Smooth muscle cell (in vitro differentiated cells): ENCODE measurements around the gene CBX5. TPM values are rescaled to one million over a fixed set of nuclear protein-coding genes. Genes with fewer than 3 reads are reported as not detected.
"Not testable (repeated sequence)": the region's sequence is repeated elsewhere in the genome, so short reads cannot be mapped to it uniquely, and the experiment has no call there.

Experiments
- DNase-seq: peaks from one replicate; lab custom pipeline; 2025; ENCODE audit not compliant: unreplicated experiment; lab: John Stamatoyannopoulos, UW
- H2AFZ ChIP-seq: fragments of 200-600 bp; sonication (generic); 2 replicates; pipeline ENCODE4 v1.6.0; 2016; ENCODE audit warnings: antibody characterized with exemption, low read depth, mild to moderate bottlenecking
- H3F3A ChIP-seq: fragments of 200-600 bp; sonication (generic); 2 replicates; pipeline ENCODE4 v1.6.0; 2017; ENCODE audit warnings: antibody characterized with exemption, low read depth
- H3K27ac ChIP-seq: fragments of 200-600 bp; sonication (generic); 2 replicates; pipeline ENCODE4 v1.5.1; 2016; ENCODE audit warnings: low read depth, mild to moderate bottlenecking
- H3K27me3 ChIP-seq: fragments of 200-600 bp; sonication (generic); 2 replicates; pipeline ENCODE4 v1.6.1; 2016; ENCODE audit warnings: low read depth, mild to moderate bottlenecking
- H3K36me3 ChIP-seq: fragments of 200-600 bp; sonication (generic); 2 replicates; pipeline ENCODE4 v1.5.1; 2016; ENCODE audit warnings: low read depth
- H3K4me1 ChIP-seq: fragments of 200-600 bp; sonication (generic); 2 replicates; pipeline ENCODE4 v1.5.1; 2016; ENCODE audit warnings: low read depth
- H3K4me2 ChIP-seq: fragments of 200-600 bp; sonication (generic); 2 replicates; pipeline ENCODE4 v1.6.0; 2016; ENCODE audit warnings: mild to moderate bottlenecking
- H3K4me3 ChIP-seq: fragments of 200-600 bp; sonication (generic); 2 replicates; pipeline ENCODE4 v1.5.1; 2016; ENCODE audit warnings: mild to moderate bottlenecking
- H3K79me2 ChIP-seq: fragments of 200-600 bp; sonication (generic); 2 replicates; pipeline ENCODE4 v1.6.0; 2016; ENCODE audit warnings: low read depth, mild to moderate bottlenecking
- H3K9ac ChIP-seq: fragments of 200-600 bp; sonication (generic); 2 replicates; pipeline ENCODE4 v1.6.0; 2016; ENCODE audit warnings: low read depth
- H3K9me3 ChIP-seq: fragments of 200-600 bp; sonication (generic); replicated peaks from 2 replicates; pipeline ENCODE4 v1.5.1; 2016; ENCODE audit warnings: low read depth
- H4K20me1 ChIP-seq: fragments of 200-600 bp; sonication (generic); 2 replicates; pipeline ENCODE4 v1.6.0; 2016; ENCODE audit warnings: low read depth
- CTCF ChIP-seq: fragments of 200-600 bp; sonication (generic); IDR thresholded peaks from 2 replicates; pipeline ENCODE4 v1.5.1; 2017; ENCODE audit warnings: borderline replicate concordance, mild to moderate bottlenecking, antibody characterized with exemption; ENCODE audit not compliant: insufficient read depth, poor library complexity, severe bottlenecking
- WGBS: methylation state at CpG from one replicate; pipeline ENCODE4 v1.1.7; 2016; ENCODE audit warnings: low lambda C conversion rate; 5-methylcytosine and 5-hydroxymethylcytosine counted together
- polyA plus RNA-seq: library from polyadenylated mRNA; unstranded; fragments of >200 nt; fragmentation: Nextera tagmentation; extraction: Ambion mirVana; gene quantifications from 2 replicates; pipeline ENCODE4 v1.2.1, GENCODE V29; 2016
- total RNA-seq: library from RNA; depleted of rRNA; stranded (reverse); fragments of >200 nt; gene quantifications from 2 replicates; pipeline ENCODE4 v1.2.3, GENCODE V29; 2014

CBX5 gene
- total and polyA plus RNA-seq, 2 experiments from 2014 or later, result 26.1 to 67.4 TPM

- Histone ChIP-seq H3K27ac (peak overlapping the region; percentile 34), H3K27me3 (no peaks in the 10 kb centered on the region), H3K36me3 (peaks cover 21% of the 10 kb centered on the region), H3K9ac (no peak overlapping the region), H3K4me3 (peak overlapping the region; percentile 19), H3K4me1 (peaks cover 23% of the 10 kb centered on the region), H3F3A (peaks cover 63% of the 10 kb centered on the region), H3K9me3 (no peaks in the 10 kb centered on the region), H4K20me1 (peaks cover 80% of the 10 kb centered on the region), H2AFZ (no peak overlapping the region), H3K79me2 (peaks cover 38% of the 10 kb centered on the region), H3K4me2 (peak overlapping the region; percentile 40)
- 88% methylated on average over 5 of the region's 5 CpGs for WGBS
- peak; percentile 30 for TF ChIP-seq CTCF
- DNase-seq, result no peak
Measured at GRCh38 chr12:54285150-54286041, 5.5 kb upstream of the CBX5 start.

GRCh38 chr12:54284070-54284780 lies 4.3 kb upstream of the CBX5 start:
- 69% methylated on average over 2 of the region's 2 CpGs for WGBS
- Histone ChIP-seq H3K4me3 (peak overlapping the region; percentile 74), H4K20me1 (peaks cover 80% of the 10 kb centered on the region), H3K36me3 (peaks cover 21% of the 10 kb centered on the region), H3K4me1 (peaks cover 23% of the 10 kb centered on the region), H3K9ac (peak overlapping the region; percentile 24), H3K79me2 (peaks cover 38% of the 10 kb centered on the region), H3K4me2 (peak overlapping the region; percentile 96), H3K27ac (peak overlapping the region; percentile 88), H3F3A (peaks cover 60% of the 10 kb centered on the region)
- not testable (repeated sequence) for DNase-seq, H3K27me3 ChIP-seq, H2AFZ ChIP-seq, H3K9me3 ChIP-seq

GRCh38 chr12:54282949-54283593 lies 3.1 kb upstream of the CBX5 start:
- no peaks in the 10 kb centered on the region for H3K9me3 ChIP-seq
- H2AFZ ChIP-seq, result no peak overlapping the region
- no peak for TF ChIP-seq CTCF
- peaks cover 49% of the 10 kb centered on the region for H3K79me2 ChIP-seq
- peak overlapping the region; percentile 88 for H3K27ac ChIP-seq
- no peaks in the 10 kb centered on the region for H3K27me3 ChIP-seq
- peaks cover 21% of the 10 kb centered on the region for H3K36me3 ChIP-seq
- peak overlapping the region; percentile 74 for H3K4me3 ChIP-seq
- peak overlapping the region; percentile 96 for H3K4me2 ChIP-seq
- no peak for DNase-seq
- H3K9ac ChIP-seq, result peak overlapping the region; percentile 90
- 53% methylated on average over 11 of the region's 11 CpGs for WGBS
- peaks cover 30% of the 10 kb centered on the region for H3K4me1 ChIP-seq
- peaks cover 53% of the 10 kb centered on the region for H3F3A ChIP-seq
- H4K20me1 ChIP-seq, result peaks cover 74% of the 10 kb centered on the region

GRCh38 chr12:54281694-54282093 lies 1.8 kb upstream of the CBX5 start:
- Histone ChIP-seq H3K4me2 (peak overlapping the region; percentile 96), H3K4me1 (peaks cover 36% of the 10 kb centered on the region), H3K79me2 (peaks cover 63% of the 10 kb centered on the region), H4K20me1 (peaks cover 60% of the 10 kb centered on the region), H3K36me3 (peaks cover 16% of the 10 kb centered on the region), H3K9ac (peak overlapping the region; percentile 90), H3K4me3 (peak overlapping the region; percentile 74), H3K27ac (peak overlapping the region; percentile 88), H3F3A (peaks cover 40% of the 10 kb centered on the region)
- not testable (repeated sequence) for H3K27me3 ChIP-seq, DNase-seq, H3K9me3 ChIP-seq, H2AFZ ChIP-seq
- 6% methylated on average over 4 of the region's 4 CpGs for WGBS

GRCh38 chr12:54281261-54281638 lies 1.3 kb upstream of the CBX5 start:
- not testable (repeated sequence) for DNase-seq, H2AFZ ChIP-seq, H3K27me3 ChIP-seq, H3K9me3 ChIP-seq
- H3K36me3 ChIP-seq, result peaks cover 16% of the 10 kb centered on the region
- under 1% methylated on average over 10 of the region's 10 CpGs for WGBS
- H3K4me2 ChIP-seq, result peak overlapping the region; percentile 96
- peaks cover 35% of the 10 kb centered on the region for H3F3A ChIP-seq
- H3K4me3 ChIP-seq, result peak overlapping the region; percentile 74
- H3K4me1 ChIP-seq, result peaks cover 36% of the 10 kb centered on the region
- H3K9ac ChIP-seq, result peak overlapping the region; percentile 90
- peaks cover 56% of the 10 kb centered on the region for H4K20me1 ChIP-seq
- H3K79me2 ChIP-seq, result peaks cover 68% of the 10 kb centered on the region
- peak overlapping the region; percentile 88 for H3K27ac ChIP-seq
